HEK293 (cell line): ENCODE data around the gene ABHD10.

Experiments
- CTCF ChIA-PET: fragments of 350-600 bp; formaldehyde crosslinking; extraction: SDS; loops from one replicate; lab custom pipeline; 2021; ENCODE audit warnings: antibody characterized with exemption; lab: Yijun Ruan, JAX
- POLR2A ChIA-PET: fragments of 300-600 bp; formaldehyde crosslinking; extraction: SDS; loops from one replicate; lab custom pipeline; 2020; ENCODE audit warnings: antibody characterized with exemption, inconsistent platforms; lab: Yijun Ruan, JAX
- H3K27ac ChIP-seq: fragments of 200-500 bp; sonication (Bioruptor generic); 2 replicates; pipeline ENCODE4 v1.5.1; 2014; ENCODE audit warnings: low read depth, low read length, control low read depth, inconsistent platforms; ENCODE audit errors: extremely low read depth
- H3K36me3 ChIP-seq, 2 experiments: fragments of 200-500 bp in 1 of 2; sonication (Bioruptor generic) in 1 of 2; 1 replicate in 1 of 2; 2 replicates in 1 of 2; pipeline ENCODE4 v1.5.1; 2014 to 2017; ENCODE audit warnings: inconsistent platforms in 2 of 2, low read length in 2 of 2; ENCODE audit not compliant: control insufficient read depth in 2 of 2, insufficient read depth in 1 of 2
- H3K4me1 ChIP-seq: fragments of 200-500 bp; sonication (Bioruptor generic); 2 replicates; pipeline ENCODE4 v1.5.1; 2014; ENCODE audit warnings: mild to moderate bottlenecking, low read length, inconsistent platforms; ENCODE audit not compliant: control insufficient read depth, insufficient read depth
- H3K4me3 ChIP-seq: 2 replicates; pipeline ENCODE4 v1.5.1; 2011; ENCODE audit warnings: low read depth, mild to moderate bottlenecking, control low read depth, low read length, moderate library complexity
- H3K9me3 ChIP-seq: fragments of 200-500 bp; sonication (Bioruptor generic); 2 replicates; pipeline ENCODE4 v1.5.1; 2014; ENCODE audit warnings: low read depth, low read length, inconsistent platforms; ENCODE audit not compliant: control insufficient read depth, insufficient read depth
- FEZF1 ChIP-seq: fragments of 450-650 bp; formaldehyde crosslinking; IDR thresholded peaks from 2 replicates; pipeline ENCODE4 v1.5.1; 2016; ENCODE audit warnings: missing biosample characterization, missing genetic modification characterization
- GLI2 ChIP-seq: fragments of 450-650 bp; formaldehyde crosslinking; IDR thresholded peaks from 2 replicates; pipeline ENCODE4; 2017; ENCODE audit warnings: missing biosample characterization, missing genetic modification characterization, low read depth, borderline replicate concordance
- KLF16 ChIP-seq: fragments of 450-650 bp; formaldehyde crosslinking; IDR thresholded peaks from 2 replicates; pipeline ENCODE4 v1.5.1; 2017; ENCODE audit warnings: missing biosample characterization, missing genetic modification characterization
- KLF17 ChIP-seq: fragments of 450-650 bp; formaldehyde crosslinking; IDR thresholded peaks from 2 replicates; pipeline ENCODE4 v1.5.1; 2016; ENCODE audit warnings: missing biosample characterization, missing genetic modification characterization
- PRDM2 ChIP-seq: fragments of 450-650 bp; formaldehyde crosslinking; IDR thresholded peaks from 2 replicates; pipeline ENCODE4 v1.5.1; 2016; ENCODE audit warnings: missing biosample characterization, missing genetic modification characterization, borderline replicate concordance
- TRIM28 ChIP-seq: IDR thresholded peaks from 2 replicates; pipeline ENCODE4 v1.6.1; 2011; ENCODE audit warnings: low read length, control low read depth, borderline replicate concordance
- ZBTB1 ChIP-seq: fragments of 450-650 bp; formaldehyde crosslinking; IDR thresholded peaks from 2 replicates; pipeline ENCODE4 v1.5.1; 2016; ENCODE audit warnings: missing biosample characterization, missing genetic modification characterization
- ZBTB11 ChIP-seq: fragments of 450-650 bp; formaldehyde crosslinking; conservative IDR thresholded peaks from 2 replicates; pipeline ENCODE4 v1.5.1; 2016; ENCODE audit warnings: low read depth, missing biosample characterization, missing genetic modification characterization
- ZBTB48 ChIP-seq: fragments of 450-650 bp; formaldehyde crosslinking; IDR thresholded peaks from 2 replicates; pipeline ENCODE4 v1.5.1; 2016; ENCODE audit warnings: missing biosample characterization, missing genetic modification characterization
- ZFHX2 ChIP-seq: fragments of 450-650 bp; formaldehyde crosslinking; conservative IDR thresholded peaks from 2 replicates; pipeline ENCODE4 v1.5.1; 2016; ENCODE audit warnings: missing biosample characterization, missing genetic modification characterization
- ZNF16 ChIP-seq: fragments of 450-650 bp; formaldehyde crosslinking; IDR thresholded peaks from 2 replicates; pipeline ENCODE4 v1.5.1; 2016; ENCODE audit warnings: low read depth, missing biosample characterization, missing genetic modification characterization
- ZNF23 ChIP-seq: fragments of 450-650 bp; formaldehyde crosslinking; IDR thresholded peaks from 2 replicates; pipeline ENCODE4 v1.5.1; 2016; ENCODE audit warnings: missing biosample characterization, missing genetic modification characterization, borderline replicate concordance
- ZNF280C ChIP-seq: fragments of 450-650 bp; formaldehyde crosslinking; IDR thresholded peaks from 2 replicates; pipeline ENCODE4 v1.5.1; 2016; ENCODE audit warnings: missing biosample characterization, missing genetic modification characterization
- ZNF335 ChIP-seq: fragments of 450-650 bp; formaldehyde crosslinking; conservative IDR thresholded peaks from 2 replicates; pipeline ENCODE4 v1.5.1; 2016; ENCODE audit warnings: missing biosample characterization, missing genetic modification characterization
- ZNF354C ChIP-seq: fragments of 450-650 bp; formaldehyde crosslinking; IDR thresholded peaks from 2 replicates; pipeline ENCODE4 v1.5.1; 2016; ENCODE audit warnings: missing biosample characterization, missing genetic modification characterization, low read depth, borderline replicate concordance
- ZNF518A ChIP-seq: fragments of 450-650 bp; formaldehyde crosslinking; conservative IDR thresholded peaks from 2 replicates; pipeline ENCODE4 v1.5.1; 2016; ENCODE audit warnings: low read depth, missing biosample characterization, missing genetic modification characterization
- ZNF692 ChIP-seq: fragments of 450-650 bp; formaldehyde crosslinking; IDR thresholded peaks from 2 replicates; pipeline ENCODE4 v1.5.1; 2016; ENCODE audit warnings: missing biosample characterization, missing genetic modification characterization
- ZNF776 ChIP-seq: fragments of 450-650 bp; formaldehyde crosslinking; IDR thresholded peaks from 2 replicates; pipeline ENCODE4 v1.5.0; 2017; ENCODE audit warnings: missing biosample characterization, missing genetic modification characterization, borderline replicate concordance

The ABHD10 gene

GRCh38 chr3:111932946-111933345, 45.9 kb upstream of the ABHD10 start:
- H3K9me3 ChIP-seq = no peaks in the 10 kb centered on the region
- H3K4me1 ChIP-seq = 0 out of 2 replicates have a peak, but pooled peaks cover 5% of the 10 kb centered on the region
- ChIA-PET POLR2A (interaction anchor here (0.9 kb wide), 1 partner anchor 46 kb away, joined by 3 read pairs; the partner anchor contains the start of gene ABHD10), CTCF (interaction anchor here (1.0 to 1.3 kb wide), 2 partner anchors 80 to 217 kb away, joined by 3 to 7 read pairs; no protein-coding TSS in a partner anchor)
- no peak overlapping the region for H3K4me3 ChIP-seq
- H3K27ac ChIP-seq = no peak overlapping the region
- H3K36me3 ChIP-seq = no peaks in the 10 kb centered on the region
- TF ChIP-seq ZBTB1 (no peak), PRDM2 (tag by site-specific recombination) (no peak), KLF16 (tag by site-specific recombination) (0 out of 2 replicates have a peak, but pooled peaks have one; percentile 20), ZNF335 (tag by site-specific recombination) (no peak), ZNF280C (tag by site-specific recombination) (no peak), ZNF354C (tag by site-specific recombination) (no peak), TRIM28 (no peak), ZBTB11 (tag by site-specific recombination) (no peak), GLI2 (tag by site-specific recombination) (no peak), ZNF776 (tag by site-specific recombination) (no peak), ZNF518A (tag by site-specific recombination) (no peak), ZFHX2 (no peak), ZNF16 (tag by site-specific recombination) (no peak), ZNF23 (tag by site-specific recombination) (no peak), ZBTB48 (no peak), KLF17 (no peak), ZNF692 (no peak), FEZF1 (tag by site-specific recombination) (peak; percentile 53)
